ENCODE results near the gene HS3ST1. TPM values are rescaled to one million over a fixed set of nuclear protein-coding genes. Genes with fewer than 3 reads are reported as not detected.

HS3ST1 gene
- total RNA-seq, 1 donor from 2014 or later = 0.27 TPM

DNA sequence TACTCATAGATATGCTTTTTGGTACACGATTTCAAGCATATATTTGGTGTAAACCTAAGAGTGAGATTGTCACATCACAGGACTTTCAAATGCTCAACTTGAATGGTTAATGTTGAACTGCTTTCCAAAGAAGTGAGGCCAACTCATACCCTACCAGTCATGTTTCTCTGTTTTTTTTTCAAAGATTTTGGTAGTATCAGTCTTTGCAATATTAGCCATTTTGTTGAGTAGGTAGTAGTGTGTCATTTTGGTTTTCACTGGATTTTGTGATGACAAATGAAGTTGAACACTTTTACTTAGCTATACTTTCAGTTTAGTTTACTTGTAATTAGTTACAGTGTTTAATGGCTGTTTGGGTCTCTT is 12.5 kb upstream of the HS3ST1 start:
- Mint-ChIP-seq H3K4me1 (ENCODE audit: unreplicated experiment) (no peaks in the 10 kb centered on the region), H3K36me3 (ENCODE audit: unreplicated experiment) (no peaks in the 10 kb centered on the region), H3K4me3 (ENCODE audit: unreplicated experiment) (no peak overlapping the region), H3K9me3 (ENCODE audit: unreplicated experiment) (no peaks in the 10 kb centered on the region), H3K27me3 (ENCODE audit: unreplicated experiment) (no peaks in the 10 kb centered on the region), H3K27ac (ENCODE audit: unreplicated experiment) (no peak overlapping the region)
- no peak for TF ChIP-seq CTCF (IDR thresholded peaks at IDR 0.05)
- DNase-seq (ENCODE audit: extremely low spot score, unreplicated experiment) = no peak

GRCh38 chr4:11440481-11441193 is 11.9 kb upstream of the HS3ST1 start:
- Mint-ChIP-seq H3K4me3 (ENCODE audit: unreplicated experiment) (no peak overlapping the region), H3K36me3 (ENCODE audit: unreplicated experiment) (no peaks in the 10 kb centered on the region), H3K9me3 (ENCODE audit: unreplicated experiment) (no peaks in the 10 kb centered on the region), H3K27ac (ENCODE audit: unreplicated experiment) (no peak overlapping the region), H3K27me3 (ENCODE audit: unreplicated experiment) (no peaks in the 10 kb centered on the region), H3K4me1 (ENCODE audit: unreplicated experiment) (no peaks in the 10 kb centered on the region)
- DNase-seq (ENCODE audit: extremely low spot score, unreplicated experiment) = no peak
- no peak for TF ChIP-seq CTCF (IDR thresholded peaks at IDR 0.05)

DNA sequence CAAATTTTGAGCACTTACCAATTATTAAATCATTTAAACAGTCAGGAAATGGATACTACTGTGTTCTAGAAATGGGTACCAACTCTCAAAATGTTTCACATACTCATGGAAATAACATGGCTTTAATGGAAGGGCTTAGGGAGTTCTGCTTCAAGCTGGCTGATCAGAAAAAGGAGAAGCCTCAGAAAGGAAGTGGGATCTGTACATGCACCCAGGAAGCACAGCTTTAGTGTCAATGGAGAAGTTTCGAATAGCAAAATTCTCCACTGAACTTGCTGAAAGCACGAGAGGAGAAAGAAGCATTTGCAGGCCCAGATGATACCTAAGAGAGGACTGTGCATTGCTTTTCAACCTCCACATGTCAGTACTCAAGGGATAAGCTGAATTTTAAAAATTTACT is 11.1 kb upstream of the HS3ST1 start:
- Mint-ChIP-seq H3K27me3 (ENCODE audit: unreplicated experiment) (no peaks in the 10 kb centered on the region), H3K9me3 (ENCODE audit: unreplicated experiment) (no peaks in the 10 kb centered on the region), H3K36me3 (ENCODE audit: unreplicated experiment) (no peaks in the 10 kb centered on the region), H3K27ac (ENCODE audit: unreplicated experiment) (no peak overlapping the region), H3K4me1 (ENCODE audit: unreplicated experiment) (no peaks in the 10 kb centered on the region), H3K4me3 (ENCODE audit: unreplicated experiment) (no peak overlapping the region)
- TF ChIP-seq CTCF (IDR thresholded peaks at IDR 0.05) = no peak
- DNase-seq (ENCODE audit: extremely low spot score, unreplicated experiment) = no peak

DNA sequence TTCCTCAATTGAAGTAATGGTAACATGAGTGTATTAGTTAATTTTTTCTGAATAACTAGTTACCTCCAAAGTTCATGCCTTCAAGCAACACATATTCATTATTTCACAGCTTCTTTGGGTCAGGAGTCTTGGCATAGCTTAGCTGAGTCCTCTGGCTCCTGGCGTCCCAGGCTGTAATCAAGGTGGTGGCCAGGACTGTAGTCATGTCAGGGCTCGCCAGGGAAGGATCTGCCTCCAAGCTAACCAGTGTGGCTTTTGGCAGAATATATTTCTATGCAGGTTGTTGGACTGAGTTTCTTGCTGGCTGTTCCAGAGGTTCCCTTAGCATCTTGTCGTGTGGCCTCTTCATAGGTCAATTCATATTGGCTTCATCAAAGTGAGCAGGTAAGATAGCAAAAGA is 10.0 kb upstream of the HS3ST1 start:
- TF ChIP-seq CTCF (IDR thresholded peaks at IDR 0.05) = no peak
- H3K27me3 Mint-ChIP-seq (ENCODE audit: unreplicated experiment) = no peaks in the 10 kb centered on the region
- DNase-seq (ENCODE audit: extremely low spot score, unreplicated experiment) = no peak
- no peaks in the 10 kb centered on the region for H3K9me3 Mint-ChIP-seq (ENCODE audit: unreplicated experiment)
- H3K36me3 Mint-ChIP-seq (ENCODE audit: unreplicated experiment) = no peaks in the 10 kb centered on the region
- no peaks in the 10 kb centered on the region for H3K4me1 Mint-ChIP-seq (ENCODE audit: unreplicated experiment)
- H3K27ac Mint-ChIP-seq (ENCODE audit: unreplicated experiment) = no peak overlapping the region
- H3K4me3 Mint-ChIP-seq (ENCODE audit: unreplicated experiment) = no peak overlapping the region

- Mint-ChIP-seq H3K4me3 (ENCODE audit: unreplicated experiment) (no peak overlapping the region), H3K4me1 (ENCODE audit: unreplicated experiment) (no peaks in the 10 kb centered on the region), H3K27me3 (ENCODE audit: unreplicated experiment) (peaks cover 11% of the 10 kb centered on the region), H3K9me3 (ENCODE audit: unreplicated experiment) (no peaks in the 10 kb centered on the region), H3K36me3 (ENCODE audit: unreplicated experiment) (no peaks in the 10 kb centered on the region), H3K27ac (ENCODE audit: unreplicated experiment) (no peak overlapping the region)
- DNase-seq (ENCODE audit: extremely low spot score, unreplicated experiment) = no peak
- TF ChIP-seq CTCF (IDR thresholded peaks at IDR 0.05) = no peak
These were observed 8.0 kb upstream of the HS3ST1 start for GRCh38 chr4:11436673-11437072.
